Keratinocyte (primary cell): ENCODE data around the gene GPC1. TPM values are rescaled to one million over a fixed set of nuclear protein-coding genes. Genes with fewer than 3 reads are reported as not detected.

Experiments used
- DNase-seq: peaks from one replicate; pipeline ENCODE4 v3.0.0-alpha.2; 2011; ENCODE audit warnings: low read depth, missing footprints, low spot score
- FAIRE-seq: peaks from 2 replicates; lab custom pipeline; 2011; peaks lifted over from hg19 to GRCh38; lab: Jason Lieb, UNC
- H2AFZ ChIP-seq: 2 replicates; pipeline ENCODE4 v1.6.0; 2012; ENCODE audit warnings: low read length, control low read depth, inconsistent platforms; ENCODE audit not compliant: control insufficient read depth
- H3K27ac ChIP-seq: 2 replicates; pipeline ENCODE4 v1.5.1; 2011; ENCODE audit warnings: low read length; ENCODE audit not compliant: control insufficient read depth, insufficient read depth
- H3K27me3 ChIP-seq: 3 replicates; pipeline ENCODE4 v1.6.0; 2011; ENCODE audit warnings: low read length; ENCODE audit not compliant: control insufficient read depth, insufficient read depth; ENCODE audit errors: extremely low read depth
- H3K36me3 ChIP-seq, 2 experiments: 2 replicates in 1 of 2; 3 replicates in 1 of 2; pipeline ENCODE4 v1.5.1; 2011; ENCODE audit warnings: low read length in 2 of 2, mild to moderate bottlenecking in 1 of 2; ENCODE audit not compliant: control insufficient read depth in 2 of 2, insufficient read depth in 2 of 2; ENCODE audit errors: extremely low read depth in 1 of 2
- H3K4me1 ChIP-seq: 3 replicates; pipeline ENCODE4 v1.5.1; 2011; ENCODE audit warnings: low read length; ENCODE audit not compliant: control insufficient read depth, insufficient read depth; ENCODE audit errors: extremely low read depth
- H3K4me2 ChIP-seq: 3 replicates; pipeline ENCODE4 v1.6.0; 2011; ENCODE audit warnings: low read depth, low read length; ENCODE audit not compliant: control insufficient read depth, insufficient read depth; ENCODE audit errors: extremely low read depth
- H3K4me3 ChIP-seq, 3 experiments: fragments of 200-600 bp in 1 of 3; sonication (generic) in 1 of 3; 2 replicates in 2 of 3; 3 replicates in 1 of 3; pipeline ENCODE4 v1.5.1; 2011 to 2016; ENCODE audit warnings: low read length in 3 of 3, mild to moderate bottlenecking in 3 of 3, control low read depth in 2 of 3, inconsistent platforms in 1 of 3, low read depth in 1 of 3, mixed read lengths in 1 of 3, mixed run types in 1 of 3, moderate library complexity in 1 of 3; ENCODE audit not compliant: control insufficient read depth in 2 of 3, insufficient read depth in 2 of 3; ENCODE audit errors: extremely low read depth in 1 of 3
- H3K79me2 ChIP-seq: 2 replicates; pipeline ENCODE4 v1.6.0; 2012; ENCODE audit warnings: low read length; ENCODE audit not compliant: control insufficient read depth, insufficient read depth
- H3K9ac ChIP-seq: 3 replicates; pipeline ENCODE4 v1.6.0; 2011; ENCODE audit warnings: low read length; ENCODE audit not compliant: control insufficient read depth, insufficient read depth; ENCODE audit errors: extremely low read depth
- H3K9me1 ChIP-seq: 3 replicates; pipeline ENCODE4 v1.6.0; 2011; ENCODE audit warnings: low read length; ENCODE audit not compliant: control insufficient read depth, insufficient read depth; ENCODE audit errors: extremely low read depth
- H3K9me3 ChIP-seq: 2 replicates; pipeline ENCODE4 v1.5.1; 2012; ENCODE audit warnings: low read depth, low read length; ENCODE audit not compliant: control insufficient read depth
- H4K20me1 ChIP-seq: 3 replicates; pipeline ENCODE4 v1.6.0; 2011; ENCODE audit warnings: low read length; ENCODE audit not compliant: control insufficient read depth, insufficient read depth; ENCODE audit errors: extremely low read depth
- EZH2 ChIP-seq: IDR thresholded peaks from one replicate; pipeline ENCODE4 v1.6.1; 2012; ENCODE audit warnings: inconsistent platforms, mild to moderate bottlenecking, low read length, moderate library complexity
- dilution Hi-C: fragments of 300-500 bp; cut with MboI; formaldehyde crosslinking; loops from one replicate; pipeline ENCODE4 v1.7.0; 2020; ENCODE audit warnings: low sequenced_read_pairs; ENCODE audit not compliant: extremely low pct_ligation_motif_present
- polyA plus RNA-seq, 5 experiments: library from polyadenylated mRNA; depleted of rRNA in 3 of 5; stranded (reverse) in 3 of 5; stranded (forward) in 1 of 5; unstranded in 1 of 5; fragments of >200 nt; gene quantifications; 1 replicate in 1 of 5; 2 replicates in 3 of 5; 3 replicates in 1 of 5; pipeline versions ENCODE4 v1.2.1 to v1.2.3, GENCODE V29; 2011 to 2012; ENCODE audit warnings: missing spikeins in 2 of 5, low read depth in 1 of 5, low replicate concordance in 1 of 5
- TF ChIP-seq, protein P1 (sequence below), 3 experiments: IDR thresholded peaks in 1 of 3; conservative IDR thresholded peaks in 1 of 3; optimal IDR thresholded peaks in 1 of 3; 2 replicates in 2 of 3; 3 replicates in 1 of 3; pipeline versions ENCODE3 to v1.5.1; 2011; ENCODE audit warnings: low read length in 3 of 3, mild to moderate bottlenecking in 3 of 3, moderate library complexity in 2 of 3, control low read depth in 1 of 3, inconsistent platforms in 1 of 3; ENCODE audit not compliant: insufficient read depth in 2 of 3; ENCODE audit errors: extremely low read depth in 1 of 3

The GPC1 gene
- polyA plus RNA-seq, 1 donor (not counting 4 experiments of a cell fraction or from before 2014, with no cell fraction given) = 46.6 TPM

DNA sequence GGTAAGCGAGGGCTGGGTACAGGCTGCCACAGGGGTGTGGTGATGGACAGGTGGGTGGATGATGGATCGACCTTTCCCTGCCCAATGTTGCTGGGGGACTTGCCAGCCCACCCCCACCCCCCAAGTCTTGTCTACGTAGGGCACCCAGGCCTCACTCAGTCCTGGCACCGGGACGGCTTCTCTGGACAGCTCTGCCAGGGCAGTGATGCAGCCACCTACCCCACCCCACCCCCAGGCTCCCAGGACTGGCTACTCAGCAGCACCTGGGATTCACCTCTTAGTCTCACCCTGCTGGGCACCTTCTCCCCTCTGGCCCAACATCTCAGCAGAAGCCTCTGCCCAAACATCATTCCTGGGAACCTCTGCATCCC lies 66.6 kb downstream of the GPC1 start:
- FAIRE-seq (no peak), DNase-seq (no peak)
- H2AFZ ChIP-seq = no peak overlapping the region
- H3K4me2 ChIP-seq = no peak overlapping the region
- dilution Hi-C loops = no loop called here
- no peak for TF ChIP-seq EZH2
- TF ChIP-seq, protein P1, sequence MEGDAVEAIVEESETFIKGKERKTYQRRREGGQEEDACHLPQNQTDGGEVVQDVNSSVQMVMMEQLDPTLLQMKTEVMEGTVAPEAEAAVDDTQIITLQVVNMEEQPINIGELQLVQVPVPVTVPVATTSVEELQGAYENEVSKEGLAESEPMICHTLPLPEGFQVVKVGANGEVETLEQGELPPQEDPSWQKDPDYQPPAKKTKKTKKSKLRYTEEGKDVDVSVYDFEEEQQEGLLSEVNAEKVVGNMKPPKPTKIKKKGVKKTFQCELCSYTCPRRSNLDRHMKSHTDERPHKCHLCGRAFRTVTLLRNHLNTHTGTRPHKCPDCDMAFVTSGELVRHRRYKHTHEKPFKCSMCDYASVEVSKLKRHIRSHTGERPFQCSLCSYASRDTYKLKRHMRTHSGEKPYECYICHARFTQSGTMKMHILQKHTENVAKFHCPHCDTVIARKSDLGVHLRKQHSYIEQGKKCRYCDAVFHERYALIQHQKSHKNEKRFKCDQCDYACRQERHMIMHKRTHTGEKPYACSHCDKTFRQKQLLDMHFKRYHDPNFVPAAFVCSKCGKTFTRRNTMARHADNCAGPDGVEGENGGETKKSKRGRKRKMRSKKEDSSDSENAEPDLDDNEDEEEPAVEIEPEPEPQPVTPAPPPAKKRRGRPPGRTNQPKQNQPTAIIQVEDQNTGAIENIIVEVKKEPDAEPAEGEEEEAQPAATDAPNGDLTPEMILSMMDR (optimal IDR thresholded peaks at IDR 0.05 in 1 of 3, IDR thresholded peaks at IDR 0.05 in 1 of 3, conservative IDR thresholded peaks at IDR 0.05 in 1 of 3; ENCODE audit: extremely low read depth in 1 of 3, insufficient read depth in 2 of 3, low read length in 3 of 3) = no peak
- no peaks in the 10 kb centered on the region for H3K9me1 ChIP-seq
- no peak overlapping the region for H3K9ac ChIP-seq
- H3K27ac ChIP-seq = no peak overlapping the region
- H3K36me3 ChIP-seq = no peaks in the 10 kb centered on the region
- H3K9me3 ChIP-seq = no peaks in the 10 kb centered on the region
- no peaks in the 10 kb centered on the region for H4K20me1 ChIP-seq
- no peaks in the 10 kb centered on the region for H3K27me3 ChIP-seq
- H3K4me3 ChIP-seq = no peak overlapping the region
- no peaks in the 10 kb centered on the region for H3K79me2 ChIP-seq
- H3K4me1 ChIP-seq = no peaks in the 10 kb centered on the region

DNA sequence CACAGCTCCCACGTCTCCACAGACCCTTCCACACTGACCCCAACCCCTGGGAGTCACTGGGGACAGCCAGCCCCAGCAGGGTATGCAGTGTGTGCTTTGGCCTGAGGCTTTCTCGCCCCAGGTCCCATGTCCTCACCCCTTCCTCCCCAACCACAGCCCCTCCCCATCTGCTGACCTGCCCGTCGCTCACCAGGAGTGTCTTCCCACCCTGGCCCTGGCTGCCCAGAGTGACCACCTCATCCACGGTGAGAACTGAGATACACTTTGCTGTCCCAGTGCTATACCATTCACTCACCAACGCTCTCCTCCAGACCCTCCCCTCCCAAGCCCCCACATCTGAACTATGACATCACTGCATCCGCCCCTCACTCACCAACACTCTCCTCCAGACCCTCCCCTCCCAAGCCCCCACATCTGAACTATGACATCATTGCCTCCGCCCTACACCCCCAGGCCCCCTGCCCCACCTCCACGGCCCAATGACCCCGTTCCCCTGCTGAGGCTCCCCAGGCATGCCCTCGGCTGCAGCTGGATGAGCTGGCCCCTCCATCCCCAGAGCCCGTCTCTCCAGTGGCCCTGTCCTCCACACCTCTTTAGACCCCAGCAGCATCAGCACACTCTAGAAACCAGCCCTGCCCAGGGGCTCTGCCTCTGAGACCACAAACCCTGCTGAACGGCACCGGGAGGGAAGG lies 67.1 kb downstream of the GPC1 start:
- Histone ChIP-seq H3K9me1 (no peaks in the 10 kb centered on the region), H4K20me1 (no peaks in the 10 kb centered on the region), H3K36me3 (no peaks in the 10 kb centered on the region), H3K9ac (no peak overlapping the region), H3K4me1 (no peaks in the 10 kb centered on the region), H3K27ac (no peak overlapping the region), H3K4me3 (no peak overlapping the region), H3K9me3 (no peaks in the 10 kb centered on the region), H3K27me3 (no peaks in the 10 kb centered on the region), H2AFZ (no peak overlapping the region), H3K79me2 (no peaks in the 10 kb centered on the region), H3K4me2 (no peak overlapping the region)
- dilution Hi-C loops = no loop called here
- no peak for TF ChIP-seq EZH2
- TF ChIP-seq, protein P1 (optimal IDR thresholded peaks at IDR 0.05 in 1 of 3, IDR thresholded peaks at IDR 0.05 in 1 of 3, conservative IDR thresholded peaks at IDR 0.05 in 1 of 3; ENCODE audit: extremely low read depth in 1 of 3, insufficient read depth in 2 of 3, low read length in 3 of 3) = no peak
- FAIRE-seq = no peak
- DNase-seq = no peak
